Stimulated activated memory B cell treated with anti-CD40 and anti-IgM and Interleukin-4, amounts not matched to agents 10 μg/mL and 1 μg/mL and 100 μg/mL, for 72 hours (primary cell): ENCODE results near the gene CKAP4.
A peak's percentile ranks its signal among the peaks of the same experiment; 100 is the strongest.

ENCODE experiments used
- ATAC-seq: fragments of 150-1000 bp; cut with Tn5 transposase; 2 replicates; pipeline ENCODE4 v1.10.0; 2021
- H3K27ac Mint-ChIP-seq: one replicate; pipeline ENCODE4 v1.8.0; 2022; ENCODE audit warnings: mild to moderate bottlenecking, mixed read lengths
- H3K27me3 Mint-ChIP-seq: one replicate; pipeline ENCODE4 v1.8.0; 2022; ENCODE audit warnings: mixed read lengths
- H3K36me3 Mint-ChIP-seq: one replicate; pipeline ENCODE4 v1.8.0; 2022; ENCODE audit warnings: mixed read lengths
- H3K4me1 Mint-ChIP-seq: one replicate; pipeline ENCODE4 v1.8.0; 2022; ENCODE audit warnings: mixed read lengths
- H3K4me3 Mint-ChIP-seq: one replicate; pipeline ENCODE4 v1.8.0; 2022; ENCODE audit warnings: mild to moderate bottlenecking, moderate library complexity, mixed read lengths
- H3K9me3 Mint-ChIP-seq: one replicate; pipeline ENCODE4 v1.8.0; 2022; ENCODE audit warnings: mixed read lengths

CKAP4 gene

GRCh38 chr12:106282457-106283097 lies 34.8 kb upstream of the CKAP4 start:
- peaks cover 5% of the 10 kb centered on the region for H3K9me3 Mint-ChIP-seq
- no peaks in the 10 kb centered on the region for H3K36me3 Mint-ChIP-seq
- peak; percentile 80 for ATAC-seq
- H3K4me3 Mint-ChIP-seq, result no peak overlapping the region
- no peaks in the 10 kb centered on the region for H3K27me3 Mint-ChIP-seq
- H3K4me1 Mint-ChIP-seq, result peaks cover 48% of the 10 kb centered on the region
- peak overlapping the region; percentile 6 for H3K27ac Mint-ChIP-seq

DNA sequence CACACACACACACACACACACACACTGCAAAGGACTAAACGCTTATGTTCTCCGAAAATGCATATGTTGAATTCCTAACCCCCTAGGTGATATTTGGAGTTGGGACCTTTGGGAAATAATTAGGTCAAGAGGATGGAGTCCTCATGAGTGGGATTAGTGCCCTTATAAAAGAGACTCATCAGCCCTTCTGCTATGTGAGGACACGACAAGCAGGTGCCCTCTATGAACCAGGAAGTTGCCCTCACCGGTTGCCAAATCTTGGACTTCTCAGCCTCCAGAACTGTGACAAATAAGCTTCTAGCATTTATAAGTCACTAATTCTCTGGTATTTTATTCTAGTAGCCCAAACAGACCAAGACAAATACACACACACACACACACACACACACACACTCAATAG lies 34.0 kb upstream of the CKAP4 start:
- Mint-ChIP-seq H3K4me1 (peaks cover 52% of the 10 kb centered on the region), H3K27ac (no peak overlapping the region), H3K36me3 (no peaks in the 10 kb centered on the region), H3K27me3 (no peaks in the 10 kb centered on the region), H3K9me3 (peaks cover 5% of the 10 kb centered on the region), H3K4me3 (no peak overlapping the region)
- ATAC-seq, result no peak

DNA sequence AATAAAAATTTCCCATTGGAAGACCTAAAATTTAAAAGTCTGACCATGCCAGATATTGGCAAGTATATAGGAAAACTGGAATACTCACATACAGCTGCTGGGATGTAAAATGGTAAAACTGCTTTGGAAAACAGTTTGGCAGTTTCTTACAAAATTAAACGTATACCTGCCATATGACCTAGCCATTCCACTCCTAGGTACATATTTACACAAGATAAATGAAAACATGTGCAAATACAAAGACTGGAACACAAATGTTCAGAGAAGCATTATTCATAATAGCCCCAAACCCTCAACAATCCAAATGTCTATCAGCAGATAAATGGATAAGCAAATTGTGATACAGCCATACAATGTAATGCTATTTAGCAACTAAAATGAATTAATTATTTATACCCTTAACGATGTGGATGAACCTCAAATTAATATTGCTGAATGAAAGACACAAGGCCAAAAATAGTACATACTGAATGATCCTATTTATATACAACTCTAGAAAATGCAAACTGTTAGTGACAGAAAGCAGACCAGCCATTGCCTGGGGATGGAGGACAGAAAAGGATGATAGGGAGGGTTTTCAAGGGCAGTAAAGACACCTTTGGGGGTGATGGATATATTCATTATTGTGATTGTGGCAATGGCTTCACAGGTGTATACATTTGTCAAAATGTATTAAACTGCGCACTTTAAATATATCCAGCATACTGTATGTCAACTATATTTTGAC lies 33.4 kb upstream of the CKAP4 start:
- Mint-ChIP-seq H3K36me3 (no peaks in the 10 kb centered on the region), H3K9me3 (peaks cover 5% of the 10 kb centered on the region), H3K27me3 (no peaks in the 10 kb centered on the region), H3K4me3 (no peak overlapping the region), H3K4me1 (peaks cover 54% of the 10 kb centered on the region), H3K27ac (no peak overlapping the region)
- ATAC-seq, result no peak

DNA sequence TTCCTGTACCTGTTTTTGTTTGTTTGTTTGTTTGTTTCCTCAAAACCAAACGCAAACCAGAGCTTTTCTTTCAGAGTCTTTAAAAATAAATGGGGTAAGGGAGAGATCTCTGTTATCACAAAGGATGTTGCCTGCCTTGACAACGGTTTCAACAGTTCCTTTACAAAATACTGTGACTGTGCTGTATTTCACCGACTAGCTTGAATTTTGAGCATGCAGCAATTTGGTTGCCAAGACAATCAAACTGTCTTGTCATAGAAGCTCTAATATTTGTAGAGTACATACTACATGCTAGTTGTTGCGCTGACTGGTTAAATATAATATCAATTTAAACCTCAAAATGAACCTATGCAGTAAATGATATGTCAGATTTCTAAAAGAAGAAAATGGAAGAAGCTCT lies 32.3 kb upstream of the CKAP4 start:
- H3K4me3 Mint-ChIP-seq, result no peak overlapping the region
- H3K27ac Mint-ChIP-seq, result no peak overlapping the region
- no peaks in the 10 kb centered on the region for H3K27me3 Mint-ChIP-seq
- ATAC-seq, result no peak
- H3K36me3 Mint-ChIP-seq, result no peaks in the 10 kb centered on the region
- H3K4me1 Mint-ChIP-seq, result peaks cover 53% of the 10 kb centered on the region
- H3K9me3 Mint-ChIP-seq, result peaks cover 5% of the 10 kb centered on the region

DNA sequence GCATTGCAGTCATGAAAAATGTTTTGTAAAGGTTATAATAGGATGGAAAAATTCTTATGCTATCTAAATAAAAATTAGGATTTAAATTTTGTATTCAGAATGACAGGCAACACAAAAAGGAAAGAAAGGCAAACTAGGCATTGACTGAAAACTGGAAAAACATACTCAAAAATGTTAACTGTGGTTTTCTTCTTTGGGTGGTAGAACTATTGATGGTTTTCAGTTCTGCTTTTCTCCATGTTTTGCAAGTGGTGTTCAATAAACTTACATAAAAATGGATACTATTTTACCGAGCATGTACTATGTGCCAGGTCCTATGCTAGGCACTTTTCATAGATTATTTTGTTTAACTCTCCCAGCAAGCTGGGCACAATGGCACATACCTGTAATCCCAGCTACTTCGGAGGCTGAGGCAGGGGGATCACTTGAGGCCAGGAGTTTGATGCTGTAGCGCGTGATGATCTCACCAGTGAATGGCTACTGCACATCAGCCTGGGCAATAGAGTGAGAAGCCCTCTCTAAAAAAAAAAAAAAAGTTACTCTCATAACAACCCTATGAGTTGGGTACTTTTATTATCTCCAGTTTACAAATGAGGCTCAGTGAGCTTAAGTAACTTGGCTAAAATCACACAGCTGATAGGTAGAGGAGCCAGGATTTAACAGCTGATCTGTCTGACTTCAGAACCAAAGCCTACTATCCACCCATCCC lies 28.4 kb upstream of the CKAP4 start:
- ATAC-seq, result peak; percentile 94
- Mint-ChIP-seq H3K4me1 (peaks cover 41% of the 10 kb centered on the region), H3K9me3 (no peaks in the 10 kb centered on the region), H3K27ac (peak overlapping the region; percentile 89), H3K4me3 (peak overlapping the region; percentile 67), H3K36me3 (no peaks in the 10 kb centered on the region), H3K27me3 (no peaks in the 10 kb centered on the region)

GRCh38 chr12:106275458-106275857 lies 27.6 kb upstream of the CKAP4 start:
- ATAC-seq, result no peak

DNA sequence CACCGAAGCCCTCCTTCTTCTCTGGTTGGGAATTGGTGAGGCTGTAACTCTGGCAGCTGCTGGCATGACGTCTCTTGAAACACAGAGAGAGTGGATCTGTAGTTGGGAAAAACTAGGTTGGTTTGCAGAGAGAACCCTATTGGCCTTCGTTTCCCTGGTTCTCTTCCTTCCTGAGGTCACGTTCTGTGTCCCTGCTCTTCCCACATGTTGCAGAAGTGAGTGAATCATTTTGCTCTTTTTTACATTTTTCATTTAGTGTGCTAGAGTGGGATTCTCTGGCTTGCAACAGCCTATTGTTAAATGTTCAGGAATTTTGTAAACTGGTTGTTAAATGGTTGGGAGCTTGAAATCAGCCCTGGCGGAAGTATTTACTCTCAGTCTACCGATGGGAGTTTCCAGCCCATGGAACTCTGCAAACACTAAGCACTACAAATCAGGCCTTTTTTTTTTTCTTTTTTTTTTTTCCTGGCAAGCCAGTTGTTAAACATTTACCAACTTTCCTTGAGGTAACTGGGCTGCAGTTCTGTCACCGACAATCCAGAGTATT lies 26.8 kb upstream of the CKAP4 start:
- no peak for ATAC-seq
- Mint-ChIP-seq H3K4me3 (no peak overlapping the region), H3K4me1 (peaks cover 44% of the 10 kb centered on the region)

More at GRCh38 chr12:106275458-106275857, 27.6 kb upstream of the CKAP4 start:
- peak overlapping the region; percentile 89 for H3K27ac Mint-ChIP-seq
- H3K4me3 Mint-ChIP-seq, result no peak overlapping the region
- H3K27me3 Mint-ChIP-seq, result no peaks in the 10 kb centered on the region
- H3K4me1 Mint-ChIP-seq, result peaks cover 41% of the 10 kb centered on the region
- no peaks in the 10 kb centered on the region for H3K9me3 Mint-ChIP-seq
- no peaks in the 10 kb centered on the region for H3K36me3 Mint-ChIP-seq

DNA sequence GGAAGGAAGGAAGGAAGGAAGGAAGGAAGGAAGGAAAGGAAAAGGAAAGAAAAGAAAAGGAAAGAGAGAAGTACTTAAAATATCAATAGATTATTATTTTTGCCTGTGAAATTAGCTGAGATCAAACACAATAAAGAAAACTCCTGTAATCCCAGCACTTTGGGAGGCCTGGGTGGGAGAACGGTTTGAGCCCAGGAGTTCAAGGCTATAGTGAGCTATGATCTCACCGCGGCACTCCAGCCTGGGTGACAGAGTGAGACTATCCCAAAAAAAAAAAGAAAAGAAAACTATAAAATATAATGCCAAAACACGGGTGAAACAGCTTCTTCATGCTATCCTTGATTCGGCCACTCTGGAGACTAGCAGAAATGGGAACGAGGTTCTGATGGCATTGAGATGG lies 26.2 kb upstream of the CKAP4 start:
- Mint-ChIP-seq H3K27ac (no peak overlapping the region), H3K4me1 (peaks cover 51% of the 10 kb centered on the region), H3K9me3 (no peaks in the 10 kb centered on the region), H3K4me3 (no peak overlapping the region), H3K27me3 (no peaks in the 10 kb centered on the region), H3K36me3 (no peaks in the 10 kb centered on the region)
- ATAC-seq, result no peak

More for the DNA sequence above, 26.8 kb upstream of the CKAP4 start:
- no peak overlapping the region for H3K27ac Mint-ChIP-seq
- no peaks in the 10 kb centered on the region for H3K27me3 Mint-ChIP-seq
- no peaks in the 10 kb centered on the region for H3K36me3 Mint-ChIP-seq
- H3K9me3 Mint-ChIP-seq, result no peaks in the 10 kb centered on the region

DNA sequence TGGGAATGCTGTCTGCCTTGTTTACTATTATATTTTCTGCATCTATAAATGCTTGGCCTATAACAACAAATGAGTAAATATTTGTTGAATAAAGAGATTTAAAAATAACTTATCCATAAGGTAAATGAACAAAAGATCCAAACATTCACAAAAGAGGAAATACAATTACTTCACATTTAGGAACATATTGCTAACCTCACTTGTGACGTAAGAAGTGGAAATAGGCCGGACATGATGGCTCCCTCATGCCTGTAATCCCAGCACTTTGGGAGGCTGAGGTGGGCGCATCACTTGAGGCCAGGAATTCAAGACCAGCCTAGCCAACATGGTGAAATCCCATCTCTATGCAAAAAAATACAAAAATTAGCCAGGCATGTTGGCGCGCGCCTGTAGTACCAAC lies 25.7 kb upstream of the CKAP4 start:
- H3K4me1 Mint-ChIP-seq, result peaks cover 53% of the 10 kb centered on the region
- no peaks in the 10 kb centered on the region for H3K9me3 Mint-ChIP-seq
- H3K27ac Mint-ChIP-seq, result no peak overlapping the region
- no peaks in the 10 kb centered on the region for H3K27me3 Mint-ChIP-seq
- ATAC-seq, result no peak
- no peak overlapping the region for H3K4me3 Mint-ChIP-seq
- H3K36me3 Mint-ChIP-seq, result no peaks in the 10 kb centered on the region

DNA sequence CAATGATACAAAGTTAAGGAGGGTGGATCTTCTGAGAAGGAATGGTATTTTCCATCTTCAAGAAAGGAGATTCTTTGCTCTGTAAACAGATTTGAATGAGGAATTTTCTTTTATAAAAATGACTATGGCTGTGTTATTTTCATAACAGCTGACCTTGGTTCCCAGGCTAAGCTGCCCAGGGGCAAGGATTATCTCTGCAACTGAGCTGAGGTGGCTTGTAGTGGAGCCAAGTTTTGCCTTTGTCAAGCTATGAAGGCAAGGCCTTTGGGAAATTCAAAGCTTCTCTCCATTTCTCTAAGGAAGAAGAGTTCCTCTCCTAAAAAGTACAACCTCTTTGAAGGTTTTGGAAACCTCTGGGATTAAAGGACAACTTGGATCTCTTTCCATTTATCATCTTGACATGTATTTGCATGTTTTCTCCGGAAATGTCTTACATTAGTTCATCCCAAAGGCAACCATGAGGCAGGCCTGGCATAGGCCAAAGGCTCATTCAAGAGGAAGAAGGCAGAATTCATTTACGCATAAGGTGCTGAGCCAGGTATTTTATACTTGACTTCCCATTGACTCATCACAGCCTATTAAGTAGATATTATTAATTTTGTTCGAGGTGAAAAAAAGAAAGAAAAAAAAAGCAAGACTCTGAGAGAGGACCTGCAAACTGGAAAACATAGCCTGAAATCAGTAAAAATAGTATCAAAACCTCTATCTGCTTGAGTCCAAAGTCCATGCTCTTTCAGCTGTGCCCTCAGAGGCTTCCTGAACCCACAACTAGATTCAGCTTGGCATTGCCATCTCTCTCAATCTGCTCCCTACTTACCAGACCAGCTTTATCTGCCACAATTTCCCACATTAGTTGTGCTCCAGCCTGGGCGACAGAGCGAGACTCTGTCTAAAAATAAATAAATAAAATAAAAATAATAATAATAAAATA lies 24.0 kb upstream of the CKAP4 start:
- H3K36me3 Mint-ChIP-seq, result no peaks in the 10 kb centered on the region
- no peak overlapping the region for H3K27ac Mint-ChIP-seq
- no peak overlapping the region for H3K4me3 Mint-ChIP-seq
- no peak for ATAC-seq
- H3K27me3 Mint-ChIP-seq, result no peaks in the 10 kb centered on the region
- H3K4me1 Mint-ChIP-seq, result peaks cover 40% of the 10 kb centered on the region
- H3K9me3 Mint-ChIP-seq, result no peaks in the 10 kb centered on the region

- H3K4me1 Mint-ChIP-seq, result peaks cover 18% of the 10 kb centered on the region
- no peak overlapping the region for H3K27ac Mint-ChIP-seq
- no peaks in the 10 kb centered on the region for H3K27me3 Mint-ChIP-seq
- H3K4me3 Mint-ChIP-seq, result no peak overlapping the region
- no peaks in the 10 kb centered on the region for H3K36me3 Mint-ChIP-seq
- ATAC-seq, result no peak
- no peaks in the 10 kb centered on the region for H3K9me3 Mint-ChIP-seq
These were observed 21.4 kb upstream of the CKAP4 start for GRCh38 chr12:106269150-106269771.

DNA sequence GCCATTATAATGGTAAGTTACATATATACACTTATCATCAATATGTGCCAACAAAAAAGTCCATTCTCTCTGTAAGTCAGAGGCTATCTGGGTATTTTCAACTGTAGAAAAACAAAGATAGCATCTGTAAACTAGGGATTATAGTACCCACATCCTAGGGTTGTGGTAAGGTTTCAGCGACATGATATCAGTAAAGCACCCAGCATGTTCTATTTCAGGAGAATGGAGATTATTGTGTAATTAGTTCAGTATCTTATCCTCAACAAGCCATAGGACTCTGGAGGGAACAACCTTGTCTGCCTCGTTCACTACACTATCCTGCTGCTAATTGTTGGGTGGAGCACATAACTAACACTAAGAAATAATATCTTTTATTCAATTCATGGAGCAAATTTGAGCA lies 19.7 kb upstream of the CKAP4 start:
- Mint-ChIP-seq H3K27ac (no peak overlapping the region), H3K36me3 (peaks cover 1% of the 10 kb centered on the region), H3K27me3 (no peaks in the 10 kb centered on the region), H3K4me3 (no peak overlapping the region), H3K4me1 (peaks cover 12% of the 10 kb centered on the region), H3K9me3 (no peaks in the 10 kb centered on the region)
- no peak for ATAC-seq

DNA sequence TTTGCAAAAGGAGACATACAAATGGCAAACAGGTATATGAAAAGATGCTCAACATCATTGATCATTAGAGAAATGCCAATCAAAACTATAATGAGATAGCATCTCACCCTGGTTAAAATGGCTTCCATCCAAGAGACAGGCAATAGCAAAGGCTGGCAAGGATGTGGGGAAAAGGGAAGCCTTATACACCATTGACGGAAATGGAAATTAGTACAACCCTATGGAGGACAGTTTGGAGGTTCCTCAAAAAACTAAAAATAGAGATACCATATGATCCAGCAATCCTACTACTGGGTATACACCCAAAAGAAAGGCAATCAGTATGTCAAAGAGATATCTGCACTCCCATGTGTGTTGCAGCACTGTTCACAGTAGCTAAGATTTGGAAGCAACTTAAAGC lies 17.3 kb upstream of the CKAP4 start:
- H3K4me1 Mint-ChIP-seq, result peaks cover 16% of the 10 kb centered on the region
- no peak for ATAC-seq
- peaks cover 7% of the 10 kb centered on the region for H3K36me3 Mint-ChIP-seq
- no peak overlapping the region for H3K27ac Mint-ChIP-seq
- no peaks in the 10 kb centered on the region for H3K9me3 Mint-ChIP-seq
- H3K27me3 Mint-ChIP-seq, result no peaks in the 10 kb centered on the region
- H3K4me3 Mint-ChIP-seq, result no peak overlapping the region

- H3K4me1 Mint-ChIP-seq, result peaks cover 9% of the 10 kb centered on the region
- H3K27ac Mint-ChIP-seq, result no peak overlapping the region
These were observed 11.1 kb upstream of the CKAP4 start for GRCh38 chr12:106258935-106259334.

More at GRCh38 chr12:106258935-106259334, 11.1 kb upstream of the CKAP4 start:
- no peaks in the 10 kb centered on the region for H3K27me3 Mint-ChIP-seq
- H3K9me3 Mint-ChIP-seq, result no peaks in the 10 kb centered on the region
- H3K4me3 Mint-ChIP-seq, result no peak overlapping the region
- no peak for ATAC-seq
- H3K36me3 Mint-ChIP-seq, result peaks cover 9% of the 10 kb centered on the region
